AG09319 (cell line): ENCODE measurements around the gene TXNL4A.

ENCODE experiments used
- DNase-seq: peaks from one replicate; pipeline ENCODE4 v3.0.0-alpha.2; 2010; ENCODE audit warnings: low read depth; ENCODE audit errors: extremely low read depth
- CTCF ChIP-seq: IDR thresholded peaks from 2 replicates; pipeline ENCODE4 v1.5.1; 2011; ENCODE audit warnings: low read depth, mild to moderate bottlenecking, inconsistent platforms, low read length, moderate library complexity

The TXNL4A gene

GRCh38 chr18:79982736-79983135 lies 5.6 kb downstream of the TXNL4A start:
- TF ChIP-seq CTCF: no peak
- DNase-seq: no peak

- TF ChIP-seq CTCF: no peak
- DNase-seq: no peak
Measured at GRCh38 chr18:79980585-79980984, 7.8 kb downstream of the TXNL4A start.

GRCh38 chr18:79979843-79980242 lies 8.5 kb downstream of the TXNL4A start:
- no peak for DNase-seq
- no peak for TF ChIP-seq CTCF

DNA sequence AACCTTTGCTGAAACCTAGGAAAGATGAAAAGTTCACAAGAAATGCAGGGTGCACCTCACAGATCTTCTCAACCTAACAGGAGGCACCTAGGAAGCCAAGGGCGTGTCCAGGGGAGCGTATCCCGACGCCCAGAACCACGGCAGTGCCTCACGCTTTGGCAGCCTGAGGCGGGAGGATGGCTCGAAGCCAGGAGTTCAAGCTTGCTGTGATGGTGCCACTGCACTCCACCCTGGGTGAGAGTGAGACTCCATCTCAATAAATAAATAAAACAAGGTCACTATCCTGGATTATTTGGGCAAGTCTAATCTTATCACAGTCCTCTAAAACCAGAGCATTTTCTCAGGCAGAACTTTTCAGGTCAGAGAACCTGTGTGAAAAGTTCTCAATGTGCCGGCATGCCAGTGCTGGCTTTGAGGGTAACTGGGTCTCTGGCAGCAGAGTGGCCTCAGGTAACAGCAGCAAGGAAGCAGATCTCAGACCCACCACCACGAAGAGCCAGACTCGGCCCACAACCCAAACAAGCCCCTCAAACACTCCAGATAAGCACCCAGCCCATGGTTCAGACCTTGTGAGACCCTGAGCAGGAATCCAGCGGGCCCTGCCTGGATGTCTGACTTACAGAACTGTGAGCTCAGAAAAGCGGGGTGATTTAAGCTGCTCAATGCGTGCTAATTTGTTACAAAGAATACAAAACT lies 12.2 kb downstream of the TXNL4A start:
- no peak for TF ChIP-seq CTCF

DNA sequence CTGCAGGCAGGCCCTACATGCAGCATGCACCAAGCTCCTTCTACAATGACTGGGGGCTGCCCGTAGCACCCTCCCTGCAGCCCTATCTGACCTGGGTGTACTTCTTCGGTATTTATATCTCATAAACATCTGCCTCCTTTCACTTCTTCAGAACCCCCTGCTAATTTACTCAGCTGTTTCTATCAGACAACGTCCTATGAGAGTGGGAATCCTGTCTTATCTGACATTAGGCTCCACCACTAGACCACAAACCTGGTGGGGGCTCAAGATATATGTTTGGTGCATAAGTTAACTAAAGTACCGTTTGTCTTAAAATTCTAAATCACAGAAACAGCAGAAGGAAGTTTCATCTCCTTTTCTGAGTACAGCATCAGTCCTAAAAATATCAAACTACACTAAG lies 13.3 kb downstream of the TXNL4A start:
- DNase-seq: no peak
- no peak for TF ChIP-seq CTCF

More for the DNA sequence above, 12.2 kb downstream of the TXNL4A start:
- no peak for DNase-seq

- TF ChIP-seq CTCF: no peak
- DNase-seq: no peak
Measured at GRCh38 chr18:79974025-79974654, 14.2 kb downstream of the TXNL4A start.

DNA sequence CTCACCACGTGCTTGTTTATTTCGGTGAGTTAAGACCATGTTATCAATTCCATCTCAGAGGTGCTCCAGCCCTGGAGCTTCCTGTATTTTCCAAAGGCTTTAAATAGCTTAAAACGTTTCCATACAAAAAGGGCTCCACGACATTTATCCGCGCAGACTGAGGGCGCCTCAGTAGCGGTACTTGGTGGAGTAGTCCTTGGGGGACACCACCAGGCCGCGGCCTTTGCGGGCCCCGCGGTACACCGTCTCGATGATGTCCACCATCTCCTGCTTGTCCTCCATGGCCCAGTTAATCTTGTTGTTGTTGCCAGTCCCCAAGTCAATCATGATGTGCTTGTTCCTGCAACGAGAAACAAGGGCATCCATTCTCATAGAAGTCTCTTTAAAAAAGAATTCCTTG lies 14.8 kb downstream of the TXNL4A start:
- DNase-seq: no peak
- TF ChIP-seq CTCF: no peak
